AG08395 (cell line): ENCODE results near the gene DOCK10.

Source experiments
- DNase-seq: peaks from one replicate; pipeline ENCODE4 v3.0.0; 2012; ENCODE audit warnings: mixed read lengths, low spot score

DOCK10 gene

GRCh38 chr2:224777559-224777930, 264.7 kb downstream of the DOCK10 start:
- no peak for DNase-seq

GRCh38 chr2:224776795-224777558, 265.3 kb downstream of the DOCK10 start:
- no peak for DNase-seq

GRCh38 chr2:224775647-224776046, 266.6 kb downstream of the DOCK10 start:
- no peak for DNase-seq

- no peak for DNase-seq
Observed at GRCh38 chr2:224774735-224775134, 267.5 kb downstream of the DOCK10 start.

- no peak for DNase-seq
Observed at GRCh38 chr2:224772494-224772893, 269.8 kb downstream of the DOCK10 start.

GRCh38 chr2:224769489-224769888, 272.8 kb downstream of the DOCK10 start:
- DNase-seq, result no peak

GRCh38 chr2:224764565-224765236, 277.6 kb downstream of the DOCK10 start:
- no peak for DNase-seq

- DNase-seq, result no peak
Observed at GRCh38 chr2:224757934-224758548, 284.2 kb downstream of the DOCK10 start.

GRCh38 chr2:224753743-224754540, 288.3 kb downstream of the DOCK10 start:
- peak; percentile 83 for DNase-seq

GRCh38 chr2:224751996-224752698, 290.1 kb downstream of the DOCK10 start:
- no peak for DNase-seq

- DNase-seq, result no peak
Observed at GRCh38 chr2:224749136-224749535, 293.1 kb downstream of the DOCK10 start.

GRCh38 chr2:224747765-224748164, 294.5 kb downstream of the DOCK10 start:
- DNase-seq, result no peak

- no peak for DNase-seq
Observed at GRCh38 chr2:224736227-224736626, 306.0 kb downstream of the DOCK10 start.

- no peak for DNase-seq
Observed at GRCh38 chr2:224734949-224735348, 307.3 kb downstream of the DOCK10 start.

GRCh38 chr2:224731665-224732064, 310.6 kb downstream of the DOCK10 start:
- no peak for DNase-seq

- DNase-seq, result no peak
Observed at GRCh38 chr2:224729435-224729834, 312.8 kb downstream of the DOCK10 start.

- no peak for DNase-seq
Observed at GRCh38 chr2:224724331-224724730, 317.9 kb downstream of the DOCK10 start.

- peak; percentile 57 for DNase-seq
Observed at GRCh38 chr2:224723586-224724217, 318.6 kb downstream of the DOCK10 start.

GRCh38 chr2:224722770-224723169, 319.5 kb downstream of the DOCK10 start:
- DNase-seq, result no peak

- peak; percentile 21 for DNase-seq
Observed at GRCh38 chr2:224722250-224722649, 320.0 kb downstream of the DOCK10 start.

- no peak for DNase-seq
Observed at GRCh38 chr2:224716921-224717320, 325.3 kb downstream of the DOCK10 start.
